Endothelial cell of umbilical vein (primary cell): ENCODE data around the gene TMEM178B. TPM values are rescaled to one million over a fixed set of nuclear protein-coding genes. Genes with fewer than 3 reads are reported as not detected.

Experiments
- BruUV-seq: library from RNA; stranded (reverse); fragments of 400-500 nt; replicated peaks from 2 replicates; lab custom pipeline; 2021; lab: Mats Ljungman, UMichigan
- CTCF ChIA-PET: fragments of 300-600, 350-600 bp; sonication (Branson Sonifier 250); formaldehyde crosslinking; loops from one replicate; lab custom pipeline; 2021; ENCODE audit warnings: antibody characterized with exemption, inconsistent platforms; lab: Charles Lee
- POLR2A ChIA-PET: fragments of 300-600, 350-600 bp; sonication (Branson Sonifier 250); formaldehyde crosslinking; loops from one replicate; lab custom pipeline; 2021; ENCODE audit warnings: antibody characterized with exemption, inconsistent platforms; lab: Charles Lee
- DNase-seq: peaks from one replicate; pipeline ENCODE4 v3.0.0-alpha.2; 2011; ENCODE audit warnings: low read depth, low spot score
- FAIRE-seq: peaks from 2 replicates; lab custom pipeline; 2011; peaks lifted over from hg19 to GRCh38; lab: Jason Lieb, UNC
- H2AFZ ChIP-seq: 2 replicates; pipeline ENCODE4 v1.6.0; 2012; ENCODE audit warnings: low read depth, low read length, control low read depth, inconsistent platforms
- H3K27ac ChIP-seq: 2 replicates; pipeline ENCODE4 v1.5.1; 2011; ENCODE audit warnings: low read depth, mild to moderate bottlenecking, control low read depth, low read length, moderate library complexity; ENCODE audit not compliant: insufficient read depth
- H3K27me3 ChIP-seq, 2 experiments: 2 replicates each; pipeline versions ENCODE4 v1.6.0 to v1.6.1; 2011; ENCODE audit warnings: low read length in 2 of 2, mixed read lengths in 1 of 2; ENCODE audit not compliant: control insufficient read depth in 2 of 2, insufficient read depth in 2 of 2
- H3K36me3 ChIP-seq, 2 experiments: 2 replicates in 1 of 2; 3 replicates in 1 of 2; pipeline ENCODE4 v1.5.1; 2011; ENCODE audit warnings: low read length in 2 of 2, mild to moderate bottlenecking in 1 of 2, moderate library complexity in 1 of 2; ENCODE audit not compliant: control insufficient read depth in 2 of 2, insufficient read depth in 2 of 2; ENCODE audit errors: extremely low read depth in 1 of 2
- H3K4me1 ChIP-seq: 3 replicates; pipeline ENCODE4 v1.5.1; 2011; ENCODE audit warnings: mild to moderate bottlenecking, low read length; ENCODE audit not compliant: control insufficient read depth, insufficient read depth; ENCODE audit errors: extremely low read depth
- H3K4me2 ChIP-seq: 2 replicates; pipeline ENCODE4 v1.6.1; 2011; ENCODE audit warnings: low read length, control low read depth, mixed read lengths; ENCODE audit not compliant: insufficient read depth
- H3K4me3 ChIP-seq, 3 experiments: fragments of 200-600 bp in 1 of 3; sonication (generic), shearing (Covaris generic) in 1 of 3; replicated peaks in 1 of 3; 2 replicates each; pipeline ENCODE4 v1.5.1; 2011 to 2016; ENCODE audit warnings: control low read depth in 3 of 3, low read length in 3 of 3, mild to moderate bottlenecking in 2 of 3, inconsistent platforms in 1 of 3, low read depth in 1 of 3, moderate library complexity in 1 of 3; ENCODE audit not compliant: insufficient read depth in 1 of 3
- H3K79me2 ChIP-seq: 2 replicates; pipeline ENCODE4 v1.6.0; 2012; ENCODE audit warnings: low read length, inconsistent platforms; ENCODE audit not compliant: control insufficient read depth, insufficient read depth
- H3K9ac ChIP-seq: replicated peaks from 2 replicates; pipeline ENCODE3; 2011; ENCODE audit warnings: low read length, control low read depth; ENCODE audit not compliant: insufficient read depth; ENCODE audit errors: extremely low read depth
- H3K9me1 ChIP-seq: replicated peaks from 3 replicates; pipeline ENCODE4 v1.6.0; 2011; ENCODE audit warnings: mild to moderate bottlenecking, low read length; ENCODE audit not compliant: control insufficient read depth, insufficient read depth; ENCODE audit errors: extremely low read depth
- H3K9me3 ChIP-seq: replicated peaks from 2 replicates; pipeline ENCODE4 v1.5.1; 2012; ENCODE audit warnings: low read length, inconsistent platforms; ENCODE audit not compliant: control insufficient read depth, insufficient read depth
- H4K20me1 ChIP-seq: replicated peaks from 2 replicates; pipeline ENCODE3; 2011; ENCODE audit warnings: mild to moderate bottlenecking, low read length; ENCODE audit not compliant: control insufficient read depth, insufficient read depth; ENCODE audit errors: extremely low read depth
- EZH2 ChIP-seq: IDR thresholded peaks from 2 replicates; pipeline ENCODE4 v1.6.1; 2012; ENCODE audit warnings: borderline replicate concordance, low read depth, mild to moderate bottlenecking, moderate library complexity, low read length, inconsistent platforms; ENCODE audit not compliant: severe bottlenecking
- FOS ChIP-seq: IDR thresholded peaks from 2 replicates; pipeline ENCODE4 v1.6.1; 2011; ENCODE audit warnings: mild to moderate bottlenecking, low read length, moderate library complexity, borderline replicate concordance; ENCODE audit not compliant: insufficient read depth
- GATA2 ChIP-seq: IDR thresholded peaks from 2 replicates; pipeline ENCODE4 v1.7.0; 2011; ENCODE audit warnings: low read depth, mild to moderate bottlenecking, moderate library complexity, mixed read lengths, low read length; ENCODE audit not compliant: insufficient read length, insufficient read depth
- JUN ChIP-seq: IDR thresholded peaks from 2 replicates; pipeline ENCODE4 v1.6.1; 2011; ENCODE audit warnings: borderline replicate concordance, low read depth; ENCODE audit not compliant: insufficient read length, insufficient read depth
- MAX ChIP-seq: IDR thresholded peaks from 2 replicates; pipeline ENCODE4 v1.6.1; 2011; ENCODE audit not compliant: insufficient read depth, insufficient read length
- POLR2AphosphoS5 ChIP-seq: IDR thresholded peaks from 2 replicates; pipeline ENCODE4 v1.6.1; 2012; ENCODE audit warnings: low read depth, mild to moderate bottlenecking, control low read depth, low read length, moderate library complexity; ENCODE audit not compliant: insufficient read depth
- dilution Hi-C: fragments of 300-500 bp; cut with MboI; formaldehyde crosslinking; loops from one replicate; pipeline ENCODE4 v1.15.0; 2019; ENCODE audit warnings: low sequenced_read_pairs; ENCODE audit not compliant: extremely low pct_ligation_motif_present
- intact Hi-C: fragments of 100-400 bp; cut with micrococcal nuclease; formaldehyde crosslinking; loops from one replicate; pipeline ENCODE4 v1.10.0; 2022
- polyA plus RNA-seq, 4 experiments: library from polyadenylated mRNA; depleted of rRNA in 3 of 4; stranded (reverse) in 3 of 4; unstranded in 1 of 4; fragments of >200 nt; gene quantifications; 2 replicates each; pipeline versions ENCODE4 v1.2.1 to v1.2.3, GENCODE V29; 2011 to 2012; ENCODE audit warnings: missing spikeins in 1 of 4
- total RNA-seq: library from RNA; stranded (reverse); gene quantifications from 2 replicates; pipeline ENCODE4 v1.2.3, GENCODE V29; 2021

The TMEM178B gene
- total and polyA plus RNA-seq, 2 donors (not counting 3 experiments of a cell fraction or from before 2014, with no cell fraction given), result not detected

GRCh38 chr7:141276031-141276430, 202.2 kb downstream of the TMEM178B start:
- peaks cover 3% of the 10 kb centered on the region for H3K9me3 ChIP-seq
- POLR2A ChIA-PET, result no interaction called here
- H3K4me3 ChIP-seq, result no peak overlapping the region
- no peaks in the 10 kb centered on the region for H3K36me3 ChIP-seq
- no peaks in the 10 kb centered on the region for H4K20me1 ChIP-seq
- DNase-seq, result no peak
- no peak for FAIRE-seq
- H3K79me2 ChIP-seq, result no peaks in the 10 kb centered on the region
- no peak overlapping the region for H3K27ac ChIP-seq
- no peak overlapping the region for H2AFZ ChIP-seq
- intact Hi-C loops (no loop called here), dilution Hi-C loops (no loop called here)
- no peaks in the 10 kb centered on the region for H3K4me1 ChIP-seq
- TF ChIP-seq MAX (no peak), EZH2 (no peak), POLR2AphosphoS5 (no peak)
- no TSS peak for BruUV-seq
- H3K4me2 ChIP-seq, result no peak overlapping the region
- no peak overlapping the region for H3K9ac ChIP-seq
- H3K9me1 ChIP-seq, result no peaks in the 10 kb centered on the region
- no peaks in the 10 kb centered on the region for H3K27me3 ChIP-seq
- CTCF ChIA-PET, result no interaction called here

- Histone ChIP-seq H3K4me2 (no peak overlapping the region), H3K9me1 (no peaks in the 10 kb centered on the region), H3K36me3 (no peaks in the 10 kb centered on the region), H3K9ac (no peak overlapping the region), H3K9me3 (no peaks in the 10 kb centered on the region), H2AFZ (no peak overlapping the region), H3K27me3 (no peaks in the 10 kb centered on the region), H3K27ac (no peak overlapping the region), H4K20me1 (no peaks in the 10 kb centered on the region), H3K4me1 (no peaks in the 10 kb centered on the region), H3K79me2 (no peaks in the 10 kb centered on the region), H3K4me3 (no peak overlapping the region)
- CTCF ChIA-PET, result interaction anchor here (0.9 kb wide), 1 partner anchor 9 kb away, joined by 4 read pairs; no protein-coding TSS in a partner anchor
- TF ChIP-seq MAX (no peak), FOS (no peak), JUN (no peak), EZH2 (no peak), GATA2 (no peak)
- dilution Hi-C loops (no loop called here), intact Hi-C loops (no loop called here)
- POLR2A ChIA-PET, result no interaction called here
- no TSS peak for BruUV-seq
- FAIRE-seq (no peak), DNase-seq (no peak)
Measured at GRCh38 chr7:141280100-141280499, 206.2 kb downstream of the TMEM178B start.
